ENCODE results near the gene PMM1.

GRCh38 chr22:41539146-41540005 is 50.3 kb downstream of the PMM1 start:
- TF ChIP-seq, protein P1, sequence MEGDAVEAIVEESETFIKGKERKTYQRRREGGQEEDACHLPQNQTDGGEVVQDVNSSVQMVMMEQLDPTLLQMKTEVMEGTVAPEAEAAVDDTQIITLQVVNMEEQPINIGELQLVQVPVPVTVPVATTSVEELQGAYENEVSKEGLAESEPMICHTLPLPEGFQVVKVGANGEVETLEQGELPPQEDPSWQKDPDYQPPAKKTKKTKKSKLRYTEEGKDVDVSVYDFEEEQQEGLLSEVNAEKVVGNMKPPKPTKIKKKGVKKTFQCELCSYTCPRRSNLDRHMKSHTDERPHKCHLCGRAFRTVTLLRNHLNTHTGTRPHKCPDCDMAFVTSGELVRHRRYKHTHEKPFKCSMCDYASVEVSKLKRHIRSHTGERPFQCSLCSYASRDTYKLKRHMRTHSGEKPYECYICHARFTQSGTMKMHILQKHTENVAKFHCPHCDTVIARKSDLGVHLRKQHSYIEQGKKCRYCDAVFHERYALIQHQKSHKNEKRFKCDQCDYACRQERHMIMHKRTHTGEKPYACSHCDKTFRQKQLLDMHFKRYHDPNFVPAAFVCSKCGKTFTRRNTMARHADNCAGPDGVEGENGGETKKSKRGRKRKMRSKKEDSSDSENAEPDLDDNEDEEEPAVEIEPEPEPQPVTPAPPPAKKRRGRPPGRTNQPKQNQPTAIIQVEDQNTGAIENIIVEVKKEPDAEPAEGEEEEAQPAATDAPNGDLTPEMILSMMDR (IDR thresholded peaks at IDR 0.05; ENCODE audit: low read depth, low read length) = no peak
- no peak for TF ChIP-seq MYC (IDR thresholded peaks at IDR 0.05; ENCODE audit: low read depth, low read length)

Data from NB4 (cell line).